ENCODE data around the gene PRPS1L1.

- TF ChIP-seq CTCF (conservative IDR thresholded peaks at IDR 0.05; ENCODE audit: low read depth, low read length) (no peak), EZH2 (IDR thresholded peaks at IDR 0.05; ENCODE audit: low read length, unreplicated experiment) (no peak)
These were observed 31.5 kb upstream of the PRPS1L1 start for GRCh38 chr7:18059171-18059570.

All from PC-3 (cell line).